ENCODE measurements around the gene AKAP9.
"Not testable (repeated sequence)": the region's sequence is repeated elsewhere in the genome, so short reads cannot be mapped to it uniquely, and the experiment has no call there.

Gene AKAP9

GRCh38 chr7:91949221-91950009, 8.8 kb downstream of the AKAP9 start:
- Histone ChIP-seq H3K27me3 (ENCODE audit: insufficient read depth, low read length) (no peaks in the 10 kb centered on the region), H3K27ac (ENCODE audit: low read depth, low read length) (no peak overlapping the region), H2AK5ac (ENCODE audit: low read length) (no peak overlapping the region), H3K23ac (ENCODE audit: low read length) (no peak overlapping the region), H3K18ac (ENCODE audit: low read length) (no peak overlapping the region), H2BK12ac (ENCODE audit: low read length) (no peak overlapping the region), H4K91ac (ENCODE audit: low read depth, low read length) (no peak overlapping the region), H3K9ac (ENCODE audit: low read length) (no peak overlapping the region), H3K4me2 (ENCODE audit: low read length) (no peak overlapping the region), H2AFZ (ENCODE audit: insufficient read depth, low read length, poor library complexity) (no peak overlapping the region), H3K4me3 (ENCODE audit: low read depth, low read length) (no peak overlapping the region), H3K4ac (ENCODE audit: low read depth, low read length) (no peak overlapping the region), H3K36me3 (ENCODE audit: control insufficient read depth in 1 of 2, insufficient read depth in 2 of 2, low read length in 2 of 2) (no peaks in the 10 kb centered on the region), H3K4me1 (ENCODE audit: control insufficient read depth in 1 of 2, insufficient read depth in 2 of 2, low read length in 2 of 2) (no peaks in the 10 kb centered on the region), H4K12ac (ENCODE audit: low read depth, low read length) (no peak overlapping the region), H3K79me1 (ENCODE audit: low read length) (no peaks in the 10 kb centered on the region), H2BK5ac (ENCODE audit: low read depth, low read length, poor library complexity) (no peak overlapping the region), H4K8ac (ENCODE audit: low read depth, low read length) (no peak overlapping the region), H3K79me2 (ENCODE audit: control insufficient read depth, insufficient read depth, low read length, poor library complexity) (no peaks in the 10 kb centered on the region), H3K9me3 (ENCODE audit: insufficient read depth, low read depth, low read length) (no peaks in the 10 kb centered on the region), H2BK120ac (ENCODE audit: insufficient read depth, low read length, poor library complexity) (no peak overlapping the region), H3K14ac (ENCODE audit: low read length) (no peak overlapping the region)
- no peak for DNase-seq
- no CpG with 5 or more reads among the region's 1 CpG for WGBS (ENCODE audit: extremely low coverage, insufficient coverage, insufficient read length)

GRCh38 chr7:91953618-91954017, 13.0 kb downstream of the AKAP9 start:
- Histone ChIP-seq H3K27me3 (ENCODE audit: insufficient read depth, low read length) (no peaks in the 10 kb centered on the region), H3K23ac (ENCODE audit: low read length) (no peak overlapping the region), H3K4me2 (ENCODE audit: low read length) (no peak overlapping the region), H3K79me2 (ENCODE audit: control insufficient read depth, insufficient read depth, low read length, poor library complexity) (no peaks in the 10 kb centered on the region), H3K36me3 (ENCODE audit: control insufficient read depth in 1 of 2, insufficient read depth in 2 of 2, low read length in 2 of 2) (peaks cover 0 to 2% of the 10 kb centered on the region in 2 experiments), H3K14ac (ENCODE audit: low read length) (no peak overlapping the region), H2BK12ac (ENCODE audit: low read length) (no peak overlapping the region), H3K27ac (ENCODE audit: low read depth, low read length) (no peak overlapping the region), H3K79me1 (ENCODE audit: low read length) (no peaks in the 10 kb centered on the region), H3K4ac (ENCODE audit: low read depth, low read length) (no peak overlapping the region), H4K8ac (ENCODE audit: low read depth, low read length) (no peak overlapping the region), H2BK120ac (ENCODE audit: insufficient read depth, low read length, poor library complexity) (no peak overlapping the region), H3K4me1 (ENCODE audit: control insufficient read depth in 1 of 2, insufficient read depth in 2 of 2, low read length in 2 of 2) (no peaks in the 10 kb centered on the region), H4K91ac (ENCODE audit: low read depth, low read length) (no peak overlapping the region), H3K4me3 (ENCODE audit: low read depth, low read length) (no peak overlapping the region), H2BK5ac (ENCODE audit: low read depth, low read length, poor library complexity) (no peak overlapping the region), H4K12ac (ENCODE audit: low read depth, low read length) (no peak overlapping the region), H3K9ac (ENCODE audit: low read length) (no peak overlapping the region), H3K18ac (ENCODE audit: low read length) (no peak overlapping the region), H3K9me3 (ENCODE audit: insufficient read depth, low read depth, low read length) (no peaks in the 10 kb centered on the region), H2AK5ac (ENCODE audit: low read length) (no peak overlapping the region), H2AFZ (ENCODE audit: insufficient read depth, low read length, poor library complexity) (no peak overlapping the region)
- WGBS (ENCODE audit: extremely low coverage, insufficient coverage, insufficient read length), result no CpG with 5 or more reads among the region's 3 CpGs
- DNase-seq, result no peak

- H3K9me3 ChIP-seq (ENCODE audit: insufficient read depth, low read depth, low read length); H4K8ac ChIP-seq (ENCODE audit: low read depth, low read length); H3K14ac ChIP-seq (ENCODE audit: low read length); H2BK5ac ChIP-seq (ENCODE audit: low read depth, low read length, poor library complexity); H3K4me2 ChIP-seq (ENCODE audit: low read length); H3K4me3 ChIP-seq (ENCODE audit: low read depth, low read length); H4K12ac ChIP-seq (ENCODE audit: low read depth, low read length); H3K9ac ChIP-seq (ENCODE audit: low read length); H3K18ac ChIP-seq (ENCODE audit: low read length); H2BK120ac ChIP-seq (ENCODE audit: insufficient read depth, low read length, poor library complexity); H4K91ac ChIP-seq (ENCODE audit: low read depth, low read length); H3K4me1 ChIP-seq (ENCODE audit: control insufficient read depth in 1 of 2, insufficient read depth in 2 of 2, low read length in 2 of 2); H3K27ac ChIP-seq (ENCODE audit: low read depth, low read length); H2BK12ac ChIP-seq (ENCODE audit: low read length); H2AK5ac ChIP-seq (ENCODE audit: low read length); DNase-seq; H3K23ac ChIP-seq (ENCODE audit: low read length); H3K79me1 ChIP-seq (ENCODE audit: low read length); H3K36me3 ChIP-seq (ENCODE audit: control insufficient read depth in 1 of 2, insufficient read depth in 2 of 2, low read length in 2 of 2); H3K79me2 ChIP-seq (ENCODE audit: control insufficient read depth, insufficient read depth, low read length, poor library complexity); H2AFZ ChIP-seq (ENCODE audit: insufficient read depth, low read length, poor library complexity); H3K27me3 ChIP-seq (ENCODE audit: insufficient read depth, low read length); H3K4ac ChIP-seq (ENCODE audit: low read depth, low read length): not testable (repeated sequence)
- WGBS (ENCODE audit: extremely low coverage, insufficient coverage, insufficient read length), result no CpG with 5 or more reads among the region's 2 CpGs
Observed at GRCh38 chr7:91956464-91956863, 15.8 kb downstream of the AKAP9 start.

- no peak for DNase-seq
- Histone ChIP-seq H2AK5ac (ENCODE audit: low read length) (no peak overlapping the region), H3K27me3 (ENCODE audit: insufficient read depth, low read length) (no peaks in the 10 kb centered on the region), H4K12ac (ENCODE audit: low read depth, low read length) (no peak overlapping the region), H3K4me1 (ENCODE audit: control insufficient read depth in 1 of 2, insufficient read depth in 2 of 2, low read length in 2 of 2) (no peaks in the 10 kb centered on the region), H4K8ac (ENCODE audit: low read depth, low read length) (no peak overlapping the region), H3K9ac (ENCODE audit: low read length) (no peak overlapping the region), H3K4me2 (ENCODE audit: low read length) (no peak overlapping the region), H3K27ac (ENCODE audit: low read depth, low read length) (no peak overlapping the region), H3K14ac (ENCODE audit: low read length) (no peak overlapping the region), H3K4me3 (ENCODE audit: low read depth, low read length) (no peak overlapping the region), H3K79me2 (ENCODE audit: control insufficient read depth, insufficient read depth, low read length, poor library complexity) (no peaks in the 10 kb centered on the region), H3K79me1 (ENCODE audit: low read length) (no peaks in the 10 kb centered on the region), H2BK120ac (ENCODE audit: insufficient read depth, low read length, poor library complexity) (no peak overlapping the region), H2BK5ac (ENCODE audit: low read depth, low read length, poor library complexity) (no peak overlapping the region), H3K9me3 (ENCODE audit: insufficient read depth, low read depth, low read length) (no peaks in the 10 kb centered on the region), H2BK12ac (ENCODE audit: low read length) (no peak overlapping the region), H3K18ac (ENCODE audit: low read length) (no peak overlapping the region), H3K36me3 (ENCODE audit: control insufficient read depth in 1 of 2, insufficient read depth in 2 of 2, low read length in 2 of 2) (peaks cover 0 to 2% of the 10 kb centered on the region in 2 experiments), H3K23ac (ENCODE audit: low read length) (no peak overlapping the region), H2AFZ (ENCODE audit: insufficient read depth, low read length, poor library complexity) (no peak overlapping the region), H3K4ac (ENCODE audit: low read depth, low read length) (no peak overlapping the region), H4K91ac (ENCODE audit: low read depth, low read length) (no peak overlapping the region)
- WGBS (ENCODE audit: extremely low coverage, insufficient coverage, insufficient read length), result no CpG with 5 or more reads among the region's 1 CpG
Observed at GRCh38 chr7:91957232-91957631, 16.6 kb downstream of the AKAP9 start.

Measured in trophoblast cell (in vitro differentiated cells and primary cell).